HFF-Myc (cell line): Measurements from ENCODE around the gene ERICH6.

Source experiments
- DNase-seq: peaks from one replicate; pipeline ENCODE4 v3.0.0-alpha.2; 2011; ENCODE audit warnings: low read depth; ENCODE audit errors: extremely low read depth
- H3K4me3 ChIP-seq: replicated peaks from 2 replicates; pipeline ENCODE4 v1.5.1; 2011; ENCODE audit warnings: low read depth, mild to moderate bottlenecking, control low read depth, low read length
- CTCF ChIP-seq: IDR thresholded peaks from 2 replicates; pipeline ENCODE4 v1.5.1; 2012; ENCODE audit warnings: mild to moderate bottlenecking, low read depth, low read length, control low read depth; ENCODE audit errors: missing control alignments

The ERICH6 gene

GRCh38 chr3:150745832-150746231, 42.1 kb upstream of the ERICH6 start:
- H3K4me3 ChIP-seq, result no peak overlapping the region
- DNase-seq, result no peak
- TF ChIP-seq CTCF, result no peak

GRCh38 chr3:150744919-150745211, 41.1 kb upstream of the ERICH6 start:
- no peak for DNase-seq
- no peak for TF ChIP-seq CTCF
- H3K4me3 ChIP-seq, result no peak overlapping the region

GRCh38 chr3:150744041-150744918, 40.6 kb upstream of the ERICH6 start:
- H3K4me3 ChIP-seq, result no peak overlapping the region
- TF ChIP-seq CTCF, result no peak
- no peak for DNase-seq

GRCh38 chr3:150743508-150743907, 39.8 kb upstream of the ERICH6 start:
- no peak for TF ChIP-seq CTCF

GRCh38 chr3:150742679-150743078, 39.0 kb upstream of the ERICH6 start:
- DNase-seq, result no peak
- TF ChIP-seq CTCF, result no peak
- no peak overlapping the region for H3K4me3 ChIP-seq

More at GRCh38 chr3:150743508-150743907, 39.8 kb upstream of the ERICH6 start:
- no peak overlapping the region for H3K4me3 ChIP-seq
- DNase-seq, result no peak

- no peak for TF ChIP-seq CTCF
- H3K4me3 ChIP-seq, result no peak overlapping the region
- DNase-seq, result no peak
These were observed 38.4 kb upstream of the ERICH6 start for GRCh38 chr3:150742141-150742523.
